Skeletal muscle satellite cell (primary cell): ENCODE data around the gene TMEM175. TPM values are rescaled to one million over a fixed set of nuclear protein-coding genes. Genes with fewer than 3 reads are reported as not detected.
A peak's percentile ranks its signal among the peaks of the same experiment; 100 is the strongest.

Experiments used
- H3K27me3 ChIP-seq: 2 replicates; pipeline ENCODE4 v1.7.0; 2013; ENCODE audit warnings: low read length; ENCODE audit not compliant: control insufficient read depth, insufficient read depth
- H3K36me3 ChIP-seq: 2 replicates; pipeline ENCODE4 v1.7.0; 2013; ENCODE audit warnings: mild to moderate bottlenecking, control low read depth, low read length; ENCODE audit not compliant: insufficient read depth
- H3K4me1 ChIP-seq: 2 replicates; pipeline ENCODE4 v1.7.0; 2013; ENCODE audit warnings: low read length; ENCODE audit not compliant: control insufficient read depth, insufficient read depth
- H3K4me2 ChIP-seq: 2 replicates; pipeline ENCODE4 v1.7.0; 2013; ENCODE audit warnings: mild to moderate bottlenecking, low read length
- H3K4me3 ChIP-seq: 2 replicates; pipeline ENCODE4 v1.7.0; 2013; ENCODE audit warnings: low read length
- H3K9ac ChIP-seq: 2 replicates; pipeline ENCODE4 v1.7.0; 2013; ENCODE audit warnings: mild to moderate bottlenecking, low read depth, low read length, moderate library complexity
- H3K9me3 ChIP-seq: replicated peaks from 2 replicates; pipeline ENCODE4 v1.7.0; 2013; ENCODE audit warnings: mild to moderate bottlenecking, control low read depth, low read length
- total RNA-seq: library from RNA; depleted of rRNA; stranded (reverse); fragments of >200 nt; gene quantifications from 2 replicates; pipeline ENCODE4 v1.2.3, GENCODE V29; 2012; rRNA removed

The TMEM175 gene, protein sequence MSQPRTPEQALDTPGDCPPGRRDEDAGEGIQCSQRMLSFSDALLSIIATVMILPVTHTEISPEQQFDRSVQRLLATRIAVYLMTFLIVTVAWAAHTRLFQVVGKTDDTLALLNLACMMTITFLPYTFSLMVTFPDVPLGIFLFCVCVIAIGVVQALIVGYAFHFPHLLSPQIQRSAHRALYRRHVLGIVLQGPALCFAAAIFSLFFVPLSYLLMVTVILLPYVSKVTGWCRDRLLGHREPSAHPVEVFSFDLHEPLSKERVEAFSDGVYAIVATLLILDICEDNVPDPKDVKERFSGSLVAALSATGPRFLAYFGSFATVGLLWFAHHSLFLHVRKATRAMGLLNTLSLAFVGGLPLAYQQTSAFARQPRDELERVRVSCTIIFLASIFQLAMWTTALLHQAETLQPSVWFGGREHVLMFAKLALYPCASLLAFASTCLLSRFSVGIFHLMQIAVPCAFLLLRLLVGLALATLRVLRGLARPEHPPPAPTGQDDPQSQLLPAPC
- total RNA-seq, result 13.2 and 14.6 TPM in 2 replicates

- H3K9ac ChIP-seq, result peak within 1 kb of the TSS; percentile 99
- peaks cover 18% of the 10 kb centered on the region for H3K4me1 ChIP-seq
- H3K27me3 ChIP-seq, result no peaks in the 10 kb centered on the region
- peak within 1 kb of the TSS; percentile 95 for H3K4me3 ChIP-seq
- peak within 1 kb of the TSS; percentile 93 for H3K4me2 ChIP-seq
- H3K9me3 ChIP-seq, result no peaks in the 10 kb centered on the region
- H3K36me3 ChIP-seq, result no peaks in the 10 kb centered on the region
Observed at GRCh38 chr4:931960-932712, at the start of gene TMEM175, which contains the start of gene GAK. TSS of gene TMEM175 (plus strand) at chr4:932460. CDS start at chr4:947740, 15,280 bp downstream. TSS of gene GAK (minus strand) at chr4:932316. CDS start at chr4:932187, 129 bp downstream.

DNA sequence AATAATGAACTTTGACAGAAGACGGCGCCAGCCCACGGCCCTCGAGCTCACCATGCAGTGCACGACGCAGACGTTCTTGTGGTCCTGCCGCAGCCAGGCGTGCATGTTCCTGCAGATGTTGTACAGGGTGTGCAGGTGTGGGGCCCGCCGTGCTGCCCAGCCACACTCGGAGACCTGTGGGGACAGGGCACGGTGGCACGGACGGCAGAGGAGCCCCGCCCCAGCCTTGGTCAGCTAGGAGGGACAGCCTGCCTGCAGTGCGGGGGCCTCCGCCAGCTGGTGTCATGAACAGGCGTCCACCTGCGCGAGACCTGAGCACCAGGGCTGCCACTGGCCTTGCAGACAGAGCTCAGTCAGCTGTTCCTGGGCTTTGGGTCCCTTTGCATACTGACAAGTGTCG, 49.6 kb upstream of the TMEM175 start:
- H3K9ac ChIP-seq, result no peak overlapping the region
- H3K4me1 ChIP-seq, result no peaks in the 10 kb centered on the region
- H3K4me2 ChIP-seq, result no peak overlapping the region
- no peaks in the 10 kb centered on the region for H3K27me3 ChIP-seq
- peaks cover 78% of the 10 kb centered on the region for H3K36me3 ChIP-seq
- H3K4me3 ChIP-seq, result no peak overlapping the region
- H3K9me3 ChIP-seq, result no peaks in the 10 kb centered on the region

DNA sequence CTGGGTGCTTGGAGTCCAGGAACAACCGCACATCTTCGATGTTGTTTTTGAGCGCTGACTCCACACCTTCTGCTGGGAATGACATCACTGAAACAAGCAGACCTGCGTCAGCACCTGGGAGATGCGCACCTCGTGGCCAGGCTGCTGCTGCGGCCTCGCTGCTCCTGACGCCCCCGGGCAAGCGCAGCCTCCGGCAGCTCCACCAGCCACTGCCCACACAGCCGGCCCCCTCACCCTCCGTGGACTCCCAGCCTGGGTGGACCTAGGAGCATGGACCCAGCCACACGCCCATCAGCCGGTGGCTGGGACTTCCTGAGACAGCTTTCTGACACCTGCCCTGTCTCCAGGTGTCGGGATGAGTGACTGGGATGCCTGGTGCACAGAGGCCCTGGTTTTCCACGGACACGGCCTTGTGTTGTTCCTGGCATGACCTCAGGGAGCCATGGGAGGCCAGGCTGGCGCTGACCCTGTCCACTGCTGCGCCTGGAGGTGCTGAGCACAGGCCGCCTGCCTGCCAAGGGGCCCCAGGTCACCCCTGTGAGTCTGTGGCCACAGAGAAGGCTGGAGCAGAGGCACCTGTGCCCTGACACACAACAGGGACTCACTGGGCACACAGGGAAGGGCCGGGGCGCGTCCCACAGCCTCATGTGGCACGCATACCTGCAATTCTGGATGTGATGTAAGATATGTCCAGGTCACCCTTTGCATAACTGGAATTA, 48.7 kb upstream of the TMEM175 start:
- H3K4me3 ChIP-seq, result no peak overlapping the region
- no peaks in the 10 kb centered on the region for H3K4me1 ChIP-seq
- H3K9me3 ChIP-seq, result no peaks in the 10 kb centered on the region
- H3K27me3 ChIP-seq, result no peaks in the 10 kb centered on the region
- H3K9ac ChIP-seq, result no peak overlapping the region
- peaks cover 82% of the 10 kb centered on the region for H3K36me3 ChIP-seq
- no peak overlapping the region for H3K4me2 ChIP-seq

DNA sequence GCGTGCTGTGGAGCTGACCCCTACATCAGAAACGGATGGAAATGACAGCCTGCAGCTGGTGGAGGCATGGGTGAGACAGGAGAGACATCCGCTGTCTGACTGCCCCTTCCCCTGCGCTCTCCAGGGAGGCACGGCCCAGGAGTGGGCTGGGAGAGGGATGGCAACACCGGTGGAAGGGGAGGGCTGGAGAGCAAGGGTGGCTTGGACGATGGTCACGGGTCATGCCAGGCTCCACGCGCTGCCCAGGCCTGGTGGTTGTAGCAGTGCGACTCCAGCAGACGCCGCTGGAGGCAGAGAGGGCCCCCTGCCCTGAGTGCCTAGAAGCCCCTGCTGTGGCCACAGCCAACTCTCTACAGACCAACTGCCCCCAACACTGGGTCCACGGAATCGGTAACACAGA, 48.0 kb upstream of the TMEM175 start:
- peaks cover 81% of the 10 kb centered on the region for H3K36me3 ChIP-seq
- no peak overlapping the region for H3K4me3 ChIP-seq
- no peak overlapping the region for H3K9ac ChIP-seq
- H3K27me3 ChIP-seq, result no peaks in the 10 kb centered on the region
- no peaks in the 10 kb centered on the region for H3K9me3 ChIP-seq
- H3K4me1 ChIP-seq, result no peaks in the 10 kb centered on the region
- H3K4me2 ChIP-seq, result no peak overlapping the region

DNA sequence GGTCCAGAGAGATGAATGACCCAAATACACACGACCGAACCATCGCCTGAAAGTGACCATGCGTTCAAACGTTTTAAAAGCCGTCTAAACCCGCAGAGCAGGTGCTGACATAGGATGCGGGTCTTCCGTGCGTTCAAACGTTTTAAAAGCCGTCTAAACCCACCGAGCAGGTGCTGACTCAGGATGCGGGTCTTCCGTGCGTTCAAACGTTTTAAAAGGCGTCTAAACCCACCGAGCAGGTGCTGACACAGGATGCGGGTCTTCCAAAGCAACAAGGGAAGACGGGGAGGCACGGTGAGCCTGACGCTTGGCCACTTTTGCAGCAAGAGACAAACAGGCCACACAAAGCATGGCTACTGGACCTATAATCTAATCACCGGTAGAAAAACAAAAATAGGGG, 47.4 kb upstream of the TMEM175 start:
- no peak overlapping the region for H3K4me2 ChIP-seq
- no peaks in the 10 kb centered on the region for H3K4me1 ChIP-seq
- H3K4me3 ChIP-seq, result no peak overlapping the region
- peaks cover 80% of the 10 kb centered on the region for H3K36me3 ChIP-seq
- H3K27me3 ChIP-seq, result no peaks in the 10 kb centered on the region
- H3K9ac ChIP-seq, result no peak overlapping the region
- H3K9me3 ChIP-seq, result no peaks in the 10 kb centered on the region

DNA sequence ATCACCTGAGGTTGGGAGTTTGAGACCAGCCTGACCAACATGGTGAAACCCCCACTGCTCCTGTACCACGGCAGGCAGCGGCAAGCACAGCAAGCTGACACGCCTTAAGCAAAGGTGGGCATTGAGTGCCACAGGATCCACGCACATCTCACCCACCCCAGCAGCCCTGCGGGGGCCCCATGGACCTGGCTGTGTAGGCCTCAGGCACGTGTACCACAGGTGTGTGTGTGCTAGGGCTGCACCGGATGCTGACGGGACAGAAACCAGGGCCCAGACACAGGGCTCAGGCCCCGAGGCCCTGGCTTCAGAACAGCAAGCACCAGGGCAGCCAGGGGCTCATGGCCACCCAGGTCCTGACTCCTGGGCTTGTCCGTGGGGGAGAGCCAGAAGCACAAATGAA, 46.9 kb upstream of the TMEM175 start:
- H3K4me3 ChIP-seq, result no peak overlapping the region
- no peaks in the 10 kb centered on the region for H3K4me1 ChIP-seq
- H3K36me3 ChIP-seq, result peaks cover 80% of the 10 kb centered on the region
- no peak overlapping the region for H3K9ac ChIP-seq
- no peak overlapping the region for H3K4me2 ChIP-seq
- H3K9me3 ChIP-seq, result no peaks in the 10 kb centered on the region
- no peaks in the 10 kb centered on the region for H3K27me3 ChIP-seq

DNA sequence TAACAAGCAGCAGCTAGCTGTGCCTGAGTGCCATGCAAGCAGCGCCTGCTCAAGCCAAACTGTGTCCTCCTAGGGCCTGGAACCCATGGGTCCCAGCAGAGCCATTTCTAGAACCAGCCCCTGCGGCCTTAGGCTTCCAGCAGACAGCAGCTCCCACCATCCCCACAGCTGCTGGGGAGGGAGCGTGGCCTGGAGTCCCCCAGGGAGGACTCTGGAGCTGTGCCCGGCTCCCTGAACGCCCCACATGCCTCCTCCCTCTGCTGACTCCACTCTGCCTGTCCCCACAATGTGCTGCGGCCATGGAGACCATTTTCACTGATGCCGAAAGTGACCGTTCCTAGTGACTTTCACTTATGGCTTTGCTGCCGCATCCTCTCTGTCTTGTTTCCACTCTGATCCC, 46.0 kb upstream of the TMEM175 start:
- H3K4me1 ChIP-seq, result no peaks in the 10 kb centered on the region
- H3K4me2 ChIP-seq, result no peak overlapping the region
- H3K4me3 ChIP-seq, result no peak overlapping the region
- no peaks in the 10 kb centered on the region for H3K27me3 ChIP-seq
- peaks cover 76% of the 10 kb centered on the region for H3K36me3 ChIP-seq
- H3K9ac ChIP-seq, result no peak overlapping the region
- no peaks in the 10 kb centered on the region for H3K9me3 ChIP-seq

DNA sequence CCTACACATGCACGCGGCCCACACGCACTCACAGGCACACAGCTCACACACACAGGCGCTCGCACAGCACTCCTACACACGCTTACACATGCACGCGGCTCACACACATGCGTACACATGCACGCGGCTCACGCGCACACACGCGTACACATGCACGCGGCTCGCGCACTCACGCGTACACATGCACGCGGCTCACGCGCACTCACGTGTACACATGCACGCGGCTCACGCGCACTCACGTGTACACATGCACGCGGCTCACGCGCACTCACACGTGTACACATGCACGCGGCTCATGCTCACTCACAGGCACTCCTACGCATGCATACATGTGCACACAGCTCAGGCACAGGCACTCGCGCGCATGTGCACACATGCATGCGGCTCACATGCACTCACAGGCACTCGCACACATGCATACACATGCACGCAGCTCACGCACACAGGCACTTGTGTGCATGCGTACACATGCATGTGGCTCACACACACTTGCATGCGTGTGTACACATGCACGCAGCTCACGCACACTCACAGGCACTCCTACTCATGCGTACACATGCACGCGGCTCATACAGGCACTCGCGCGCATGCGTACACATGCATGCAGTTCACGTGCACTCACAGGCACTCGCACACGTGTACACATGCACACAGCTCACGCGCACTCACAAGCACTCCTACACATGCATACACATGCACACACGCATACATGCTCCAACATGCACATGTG, 45.1 kb upstream of the TMEM175 start:
- H3K4me2 ChIP-seq, result no peak overlapping the region
- H3K4me1 ChIP-seq, result no peaks in the 10 kb centered on the region
- no peaks in the 10 kb centered on the region for H3K9me3 ChIP-seq
- H3K9ac ChIP-seq, result no peak overlapping the region
- peaks cover 72% of the 10 kb centered on the region for H3K36me3 ChIP-seq
- H3K27me3 ChIP-seq, result no peaks in the 10 kb centered on the region
- H3K4me3 ChIP-seq, result no peak overlapping the region

DNA sequence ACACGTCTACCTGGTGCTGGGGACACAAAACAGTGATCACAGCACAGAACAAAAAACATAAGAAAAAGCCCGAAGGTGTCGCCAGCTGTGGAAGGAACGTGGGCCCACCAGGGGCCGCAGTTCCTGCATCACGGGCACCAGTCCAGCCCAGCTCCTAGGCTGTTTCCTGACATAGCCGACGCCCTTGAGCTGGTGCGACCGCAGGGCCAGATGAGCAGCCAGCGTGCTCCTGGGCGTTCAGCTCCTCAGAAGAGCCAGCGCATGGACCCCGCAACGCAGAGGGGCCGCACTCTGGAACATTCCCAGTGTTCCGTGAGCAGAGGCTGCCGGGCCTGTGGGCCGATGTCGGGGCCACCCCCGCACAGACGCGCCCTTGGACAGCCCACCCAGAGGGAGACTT, 44.2 kb upstream of the TMEM175 start:
- no peaks in the 10 kb centered on the region for H3K9me3 ChIP-seq
- H3K4me2 ChIP-seq, result no peak overlapping the region
- H3K4me3 ChIP-seq, result no peak overlapping the region
- H3K36me3 ChIP-seq, result peaks cover 72% of the 10 kb centered on the region
- H3K9ac ChIP-seq, result no peak overlapping the region
- no peaks in the 10 kb centered on the region for H3K4me1 ChIP-seq
- H3K27me3 ChIP-seq, result no peaks in the 10 kb centered on the region

- no peaks in the 10 kb centered on the region for H3K4me1 ChIP-seq
- H3K9me3 ChIP-seq, result no peaks in the 10 kb centered on the region
- no peaks in the 10 kb centered on the region for H3K27me3 ChIP-seq
- H3K9ac ChIP-seq, result no peak overlapping the region
- peaks cover 64% of the 10 kb centered on the region for H3K36me3 ChIP-seq
- H3K4me2 ChIP-seq, result no peak overlapping the region
- H3K4me3 ChIP-seq, result no peak overlapping the region
Observed at GRCh38 chr4:889516-889915, 42.7 kb upstream of the TMEM175 start.
